ENCODE data around the gene CLCN4.

Gene CLCN4

GRCh38 chrX:10156199-10157031 lies at the start of gene CLCN4:
TSS of gene CLCN4 (plus strand) at chrX:10156975. CDS start at chrX:10185033, 28,058 bp downstream.
- H3F3A ChIP-seq (ENCODE audit: insufficient read depth, low read length), result no peaks in the 10 kb centered on the region
- no peak for TF ChIP-seq CTCF (IDR thresholded peaks at IDR 0.05; ENCODE audit: low read length)
- H3K36me3 ChIP-seq (ENCODE audit: insufficient read depth, low read length), result no peaks in the 10 kb centered on the region
- no peaks in the 10 kb centered on the region for H3K9me2 ChIP-seq (ENCODE audit: low read depth, low read length)
- peak within 1 kb of the TSS; percentile 91 for H3K4me2 ChIP-seq (ENCODE audit: low read length)
- peaks cover 46% of the 10 kb centered on the region for H3K4me1 ChIP-seq (ENCODE audit: insufficient read depth, low read length, severe bottlenecking)
- 0 out of 2 replicates have a peak within 1 kb of the TSS, but pooled peaks have one; percentile 31 for H2AFZ ChIP-seq (ENCODE audit: low read length)
- no peaks in the 10 kb centered on the region for H3K79me2 ChIP-seq (ENCODE audit: insufficient read depth, low read length)
- H4K20me1 ChIP-seq (ENCODE audit: insufficient read depth, low read length), result no peaks in the 10 kb centered on the region
- H3K9ac ChIP-seq (ENCODE audit: low read length), result peak within 1 kb of the TSS; percentile 72
- H3K27ac ChIP-seq (ENCODE audit: low read depth, low read length, poor library complexity, severe bottlenecking), result peak within 1 kb of the TSS; percentile 87
- no peaks in the 10 kb centered on the region for H3K27me3 ChIP-seq (ENCODE audit: insufficient read depth, low read length)
- H3K9me3 ChIP-seq (ENCODE audit: low read length), result no peaks in the 10 kb centered on the region
- peak within 1 kb of the TSS; percentile 63 for H3K4me3 ChIP-seq (ENCODE audit: low read depth, low read length, poor library complexity, severe bottlenecking)

- Histone ChIP-seq H3K27ac (ENCODE audit: low read depth, low read length, poor library complexity, severe bottlenecking) (peak overlapping the region; percentile 98), H3K4me2 (ENCODE audit: low read length) (peak overlapping the region; percentile 58), H3F3A (ENCODE audit: insufficient read depth, low read length) (no peaks in the 10 kb centered on the region), H3K9me2 (ENCODE audit: low read depth, low read length) (no peaks in the 10 kb centered on the region), H4K20me1 (ENCODE audit: insufficient read depth, low read length) (no peaks in the 10 kb centered on the region), H3K27me3 (ENCODE audit: insufficient read depth, low read length) (no peaks in the 10 kb centered on the region), H3K36me3 (ENCODE audit: insufficient read depth, low read length) (no peaks in the 10 kb centered on the region), H3K4me1 (ENCODE audit: insufficient read depth, low read length, severe bottlenecking) (peaks cover 76% of the 10 kb centered on the region), H3K79me2 (ENCODE audit: insufficient read depth, low read length) (no peaks in the 10 kb centered on the region), H3K4me3 (ENCODE audit: low read depth, low read length, poor library complexity, severe bottlenecking) (peak overlapping the region; percentile 19), H3K9ac (ENCODE audit: low read length) (peak overlapping the region; percentile 45), H2AFZ (ENCODE audit: low read length) (no peak overlapping the region), H3K9me3 (ENCODE audit: low read length) (no peaks in the 10 kb centered on the region)
- TF ChIP-seq CTCF (IDR thresholded peaks at IDR 0.05; ENCODE audit: low read length), result no peak
- TF ChIP-seq EZH2 (IDR thresholded peaks at IDR 0.05; ENCODE audit: borderline replicate concordance, low read length), result no peak
Measured at GRCh38 chrX:10107483-10107882, 49.3 kb upstream of the CLCN4 start.

- peak overlapping the region; percentile 98 for H3K27ac ChIP-seq (ENCODE audit: low read depth, low read length, poor library complexity, severe bottlenecking)
- TF ChIP-seq CTCF (IDR thresholded peaks at IDR 0.05; ENCODE audit: low read length) (no peak), EZH2 (IDR thresholded peaks at IDR 0.05; ENCODE audit: borderline replicate concordance, low read length) (no peak)
- H3K9me3 ChIP-seq (ENCODE audit: low read length), result no peaks in the 10 kb centered on the region
- H3K9ac ChIP-seq (ENCODE audit: low read length), result peak overlapping the region; percentile 64; the same call in 1 of the 2 replicates
- H3K4me1 ChIP-seq (ENCODE audit: insufficient read depth, low read length, severe bottlenecking), result peaks cover 84% of the 10 kb centered on the region
- no peaks in the 10 kb centered on the region; the same call in 1 of the 2 replicates for H3K36me3 ChIP-seq (ENCODE audit: insufficient read depth, low read length)
- H3K9me2 ChIP-seq (ENCODE audit: low read depth, low read length), result no peaks in the 10 kb centered on the region
- H3K27me3 ChIP-seq (ENCODE audit: insufficient read depth, low read length), result no peaks in the 10 kb centered on the region
- no peaks in the 10 kb centered on the region for H3K79me2 ChIP-seq (ENCODE audit: insufficient read depth, low read length)
- no peak overlapping the region for H3K4me3 ChIP-seq (ENCODE audit: low read depth, low read length, poor library complexity, severe bottlenecking)
- H4K20me1 ChIP-seq (ENCODE audit: insufficient read depth, low read length), result no peaks in the 10 kb centered on the region
- H2AFZ ChIP-seq (ENCODE audit: low read length), result no peak overlapping the region
- H3F3A ChIP-seq (ENCODE audit: insufficient read depth, low read length), result no peaks in the 10 kb centered on the region
- peak overlapping the region; percentile 27; the same call in 1 of the 2 replicates for H3K4me2 ChIP-seq (ENCODE audit: low read length)
Measured at GRCh38 chrX:10108288-10108687, 48.5 kb upstream of the CLCN4 start.

All from OCI-LY1 (cell line).